IMR-90 (cell line): Measurements from ENCODE around the gene DENND10. TPM values are rescaled to one million over a fixed set of nuclear protein-coding genes. Genes with fewer than 3 reads are reported as not detected.

Source experiments
- ATAC-seq: fragments of 200-7000 bp; cut with Tn5 transposase; 2 replicates; pipeline ENCODE4 v1.9.1; 2020; ENCODE audit warnings: low read depth, mild to moderate bottlenecking, moderate library complexity
- BruUV-seq: library from RNA; stranded (reverse); fragments of 400-500 nt; replicated peaks from 2 replicates; lab custom pipeline; 2021; lab: Mats Ljungman, UMichigan
- CTCF ChIA-PET: fragments of 300-600 bp; formaldehyde crosslinking; extraction: SDS; loops from one replicate; lab custom pipeline; 2021; ENCODE audit warnings: antibody characterized with exemption; lab: Yijun Ruan, JAX
- POLR2A ChIA-PET: fragments of 300-600 bp; sonication (Branson Sonifier 250); formaldehyde crosslinking; loops from one replicate; lab custom pipeline; 2022; ENCODE audit warnings: antibody characterized with exemption; ENCODE audit not compliant: unreplicated experiment; lab: Charles Lee
- DNase-seq: peaks from one replicate; pipeline ENCODE4 v3.0.0; 2013
- H2AFZ ChIP-seq: replicated peaks from 2 replicates; pipeline ENCODE3; 2013; ENCODE audit warnings: low read length, mild to moderate bottlenecking; ENCODE audit not compliant: poor library complexity
- H2AK5ac ChIP-seq: 2 replicates; pipeline ENCODE4 v1.6.1; 2013; ENCODE audit warnings: low read depth, low read length, inconsistent platforms
- H2AK9ac ChIP-seq: replicated peaks from 2 replicates; pipeline ENCODE3; 2013; ENCODE audit warnings: mild to moderate bottlenecking, low read depth, low read length, moderate library complexity; ENCODE audit not compliant: poor library complexity
- H2BK120ac ChIP-seq: 2 replicates; pipeline ENCODE4 v1.6.1; 2013; ENCODE audit warnings: low read depth, low read length, inconsistent platforms
- H2BK15ac ChIP-seq: 3 replicates; pipeline ENCODE4 v1.6.1; 2013; ENCODE audit warnings: low read depth, low read length, inconsistent platforms
- H2BK20ac ChIP-seq: 2 replicates; pipeline ENCODE4 v1.6.1; 2013; ENCODE audit warnings: low read depth, mild to moderate bottlenecking, inconsistent platforms, low read length, moderate library complexity
- H2BK5ac ChIP-seq: 2 replicates; pipeline ENCODE4 v1.6.1; 2013; ENCODE audit warnings: mild to moderate bottlenecking, low read depth, low read length, inconsistent platforms; ENCODE audit not compliant: poor library complexity, severe bottlenecking
- H3K14ac ChIP-seq: replicated peaks from 2 replicates; pipeline ENCODE4 v1.6.1; 2013; ENCODE audit warnings: low read depth, low read length, inconsistent platforms
- H3K18ac ChIP-seq: 2 replicates; pipeline ENCODE4 v1.6.1; 2013; ENCODE audit warnings: low read depth, low read length, control low read depth
- H3K23ac ChIP-seq: 2 replicates; pipeline ENCODE4 v1.6.1; 2013; ENCODE audit warnings: low read depth, low read length, inconsistent platforms
- H3K27ac ChIP-seq: 2 replicates; pipeline ENCODE4 v1.5.1; 2013; ENCODE audit warnings: mild to moderate bottlenecking, control low read depth, low read length; ENCODE audit not compliant: insufficient read depth
- H3K27me3 ChIP-seq: 2 replicates; pipeline ENCODE4 v1.6.1; 2013; ENCODE audit warnings: low read length; ENCODE audit not compliant: control insufficient read depth, insufficient read depth
- H3K36me3 ChIP-seq: 2 replicates; pipeline ENCODE4 v1.6.1; 2013; ENCODE audit warnings: low read length, mixed read lengths; ENCODE audit not compliant: control insufficient read depth, insufficient read depth
- H3K4ac ChIP-seq: 2 replicates; pipeline ENCODE4 v1.6.1; 2013; ENCODE audit warnings: low read depth, low read length, inconsistent platforms
- H3K4me1 ChIP-seq: 2 replicates; pipeline ENCODE4 v1.6.1; 2013; ENCODE audit warnings: low read length, mixed read lengths; ENCODE audit not compliant: control insufficient read depth, insufficient read depth
- H3K4me2 ChIP-seq: 2 replicates; pipeline ENCODE4 v1.6.1; 2013; ENCODE audit warnings: low read depth, mild to moderate bottlenecking, control low read depth, low read length, moderate library complexity
- H3K4me3 ChIP-seq: 2 replicates; pipeline ENCODE4 v1.5.1; 2013; ENCODE audit warnings: low read depth, mild to moderate bottlenecking, control low read depth, low read length, moderate library complexity; ENCODE audit not compliant: insufficient read depth
- H3K56ac ChIP-seq: 2 replicates; pipeline ENCODE4 v1.6.1; 2013; ENCODE audit warnings: low read length, inconsistent platforms; ENCODE audit not compliant: insufficient read depth; ENCODE audit errors: extremely low read depth
- H3K79me1 ChIP-seq, 2 experiments: 2 replicates each; pipeline ENCODE4 v1.6.1; 2013; ENCODE audit warnings: low read length in 2 of 2, inconsistent platforms in 1 of 2, low read depth in 1 of 2
- H3K9ac ChIP-seq: 2 replicates; pipeline ENCODE4 v1.6.1; 2013; ENCODE audit warnings: low read depth, low read length, control low read depth
- H3K9me1 ChIP-seq: 2 replicates; pipeline ENCODE4 v1.6.1; 2013; ENCODE audit warnings: low read length, inconsistent platforms; ENCODE audit not compliant: insufficient read depth
- H3K9me3 ChIP-seq: 2 replicates; pipeline ENCODE4 v1.6.1; 2013; ENCODE audit warnings: low read length; ENCODE audit not compliant: control insufficient read depth, insufficient read depth
- H4K20me1 ChIP-seq: 2 replicates; pipeline ENCODE4 v1.6.1; 2013; ENCODE audit warnings: low read length, inconsistent platforms; ENCODE audit not compliant: insufficient read depth
- H4K5ac ChIP-seq: 2 replicates; pipeline ENCODE4 v1.6.1; 2013; ENCODE audit warnings: mild to moderate bottlenecking, low read depth, low read length, control low read depth
- H4K8ac ChIP-seq, 2 experiments: 2 replicates each; pipeline ENCODE4 v1.6.1; 2013; ENCODE audit warnings: low read depth in 2 of 2, low read length in 2 of 2, control low read depth in 1 of 2, inconsistent platforms in 1 of 2
- H4K91ac ChIP-seq: 2 replicates; pipeline ENCODE4 v1.6.1; 2013; ENCODE audit warnings: low read depth, low read length, inconsistent platforms; ENCODE audit not compliant: insufficient read depth
- BHLHE40 ChIP-seq: fragments of 150-350 bp; IDR thresholded peaks from 2 replicates; pipeline ENCODE4 v1.6.1; 2016; ENCODE audit warnings: mild to moderate bottlenecking, low read depth, low read length
- CEBPB ChIP-seq: IDR thresholded peaks from 2 replicates; pipeline ENCODE4 v1.6.1; 2012; ENCODE audit warnings: low read depth, low read length, improper control_type of control experiment
- CHD1 ChIP-seq: IDR thresholded peaks from 2 replicates; pipeline ENCODE4 v1.6.1; 2012; ENCODE audit warnings: low read depth, low read length, improper control_type of control experiment
- CTCF ChIP-seq: conservative IDR thresholded peaks from 2 replicates; pipeline ENCODE4 v1.5.1; 2012; ENCODE audit warnings: mild to moderate bottlenecking, low read depth, low read length, improper control_type of control experiment
- ELK1 ChIP-seq: fragments of 150-350 bp; IDR thresholded peaks from 2 replicates; pipeline ENCODE4 v1.6.1; 2016; ENCODE audit warnings: low read depth, mild to moderate bottlenecking, low read length, moderate library complexity, borderline replicate concordance
- FOS ChIP-seq: fragments of 150-350 bp; IDR thresholded peaks from 2 replicates; pipeline ENCODE4 v1.6.1; 2016; ENCODE audit warnings: low read depth, low read length
- MAFK ChIP-seq: IDR thresholded peaks from 2 replicates; pipeline ENCODE4 v1.6.1; 2012; ENCODE audit warnings: low read depth, low read length, improper control_type of control experiment
- MAZ ChIP-seq: IDR thresholded peaks from 2 replicates; pipeline ENCODE4 v1.6.1; 2012; ENCODE audit warnings: low read depth, mild to moderate bottlenecking, low read length, improper control_type of control experiment, moderate library complexity, borderline replicate concordance
- MXI1 ChIP-seq: IDR thresholded peaks from 2 replicates; pipeline ENCODE4 v1.6.1; 2012; ENCODE audit warnings: low read depth, mild to moderate bottlenecking, low read length, moderate library complexity, borderline replicate concordance
- NFE2L2 ChIP-seq: fragments of 150-350 bp; IDR thresholded peaks from 2 replicates; pipeline ENCODE4 v1.6.1; 2016; ENCODE audit warnings: low read depth, mild to moderate bottlenecking, low read length
- POLR2A ChIP-seq: IDR thresholded peaks from 2 replicates; pipeline ENCODE4 v1.6.1; 2012; ENCODE audit warnings: mild to moderate bottlenecking, low read depth, low read length
- RAD21 ChIP-seq: IDR thresholded peaks from 2 replicates; pipeline ENCODE4 v1.6.1; 2012; ENCODE audit warnings: low read length, improper control_type of control experiment
- RFX5 ChIP-seq: IDR thresholded peaks from 2 replicates; pipeline ENCODE4 v1.8.0; 2012; ENCODE audit warnings: low read depth, mild to moderate bottlenecking, low read length, moderate library complexity
- SMC3 ChIP-seq: fragments of 150-350 bp; IDR thresholded peaks from 2 replicates; pipeline ENCODE4 v1.6.1; 2016; ENCODE audit warnings: low read depth, mild to moderate bottlenecking, antibody characterized with exemption, low read length, moderate library complexity
- USF2 ChIP-seq: fragments of 150-350 bp; IDR thresholded peaks from 2 replicates; pipeline ENCODE4 v1.6.1; 2017; ENCODE audit warnings: mild to moderate bottlenecking, antibody characterized with exemption, low read length, low read depth
- WGBS, 2 experiments: methylation state at CpG; one replicate each; pipeline versions ENCODE4 v1.1.5 to v1.1.7; 2013; ENCODE audit warnings: missing lambda C conversion rate in 2 of 2; ENCODE audit not compliant: insufficient read length in 1 of 2; ENCODE audit errors: extremely low coverage in 2 of 2; 5-methylcytosine and 5-hydroxymethylcytosine counted together
- dilution Hi-C: fragments of 300-500 bp; cut with HindIII; formaldehyde crosslinking; loops from one replicate; pipeline ENCODE4 v1.14.3; 2018; ENCODE audit warnings: low sequenced_read_pairs; ENCODE audit not compliant: unreplicated experiment
- in situ Hi-C: fragments of 300-500 bp; cut with MboI; formaldehyde crosslinking; loops from 3 replicates; pipeline ENCODE4 v1.14.3; 2019; ENCODE audit warnings: low sequenced_read_pairs, inconsistent platforms, mixed read lengths
- intact Hi-C: fragments of 100-400 bp; cut with micrococcal nuclease; formaldehyde crosslinking; loops from 2 replicates; pipeline ENCODE4 v1.10.0; 2022
- polyA plus RNA-seq, 3 experiments: library from polyadenylated mRNA; depleted of rRNA; stranded (reverse); fragments of >200 nt; gene quantifications; 2 replicates each; pipeline ENCODE4 v1.2.3, GENCODE V29; 2012; ENCODE audit warnings: low replicate concordance in 1 of 3
- total RNA-seq: library from RNA; depleted of rRNA; stranded (reverse); fragments of >200 nt; gene quantifications from 2 replicates; pipeline ENCODE4 v1.2.3, GENCODE V29; 2012

The DENND10 gene
- total and polyA plus RNA-seq, 2 of the 4 experiments (the other 2 are of a cell fraction): 50.9 to 81.4 TPM

- Histone ChIP-seq H3K4me2 (no peak overlapping the region), H3K9me1 (peaks cover 4% of the 10 kb centered on the region; the same call in 1 of the 2 replicates), H2BK20ac (no peak overlapping the region), H3K4ac (no peak overlapping the region), H3K56ac (no peak overlapping the region), H4K20me1 (no peaks in the 10 kb centered on the region), H2BK5ac (no peak overlapping the region), H3K4me3 (no peak overlapping the region), H3K4me1 (peaks cover 7% of the 10 kb centered on the region), H4K8ac (no peak overlapping the region), H3K18ac (no peak overlapping the region), H4K5ac (no peak overlapping the region), H2BK15ac (no peak overlapping the region), H2AK5ac (no peak overlapping the region), H4K91ac (no peak overlapping the region), H2AFZ (no peak overlapping the region), H3K9me3 (no peaks in the 10 kb centered on the region), H3K27me3 (no peaks in the 10 kb centered on the region), H2BK120ac (no peak overlapping the region), H2AK9ac (peak overlapping the region; percentile 3), H3K14ac (no peak overlapping the region), H3K9ac (no peak overlapping the region), H3K36me3 (no peaks in the 10 kb centered on the region), H3K23ac (no peak overlapping the region), H3K27ac (no peak overlapping the region), H3K79me1 (no peaks in the 10 kb centered on the region)
- in situ Hi-C loops: no loop called here
- dilution Hi-C loops: no loop called here
- POLR2A ChIA-PET: no interaction called here
- intact Hi-C loops: no loop called here
- no peak for ATAC-seq
- TF ChIP-seq POLR2A: no peak
- TF ChIP-seq CHD1: no peak
- TF ChIP-seq RFX5: no peak
- TF ChIP-seq SMC3: no peak
- TF ChIP-seq USF2: no peak
- no peak for TF ChIP-seq CEBPB
- TF ChIP-seq BHLHE40: no peak
- no peak for TF ChIP-seq MXI1
- no peak for TF ChIP-seq FOS
- TF ChIP-seq CTCF: no peak
- TF ChIP-seq ELK1: no peak
- TF ChIP-seq NFE2L2: no peak
- no peak for TF ChIP-seq MAFK
- TF ChIP-seq MAZ: no peak
- TF ChIP-seq RAD21: no peak
- BruUV-seq: no TSS peak
- DNase-seq: no peak
- WGBS, 2 experiments: 47% methylated on average over 2 of the region's 4 CpGs; no CpG with 5 or more reads in 1 of the 2 experiments
- CTCF ChIA-PET: no interaction called here
These were observed 16.5 kb upstream of the DENND10 start for GRCh38 chr10:119087271-119087882.
